ENCODE data around the gene TIGD1. TPM values are rescaled to one million over a fixed set of nuclear protein-coding genes. Genes with fewer than 3 reads are reported as not detected.

TIGD1 gene
- total RNA-seq, 1 experiment from 2014 or later = 9.8 TPM

- Histone ChIP-seq H3K4me3 (ENCODE audit: low read depth, low read length, poor library complexity, severe bottlenecking) (no peak overlapping the region), H3K36me3 (ENCODE audit: insufficient read depth, low read length, poor library complexity, severe bottlenecking) (no peaks in the 10 kb centered on the region), H3K4me1 (ENCODE audit: insufficient read depth, low read length, poor library complexity, severe bottlenecking) (no peaks in the 10 kb centered on the region), H3K27ac (ENCODE audit: low read depth, low read length, poor library complexity, severe bottlenecking) (no peak overlapping the region), H3K27me3 (replicated peaks; ENCODE audit: insufficient read depth, low read depth, low read length, poor library complexity) (no peaks in the 10 kb centered on the region), H3K9me3 (ENCODE audit: low read depth, low read length, poor library complexity, severe bottlenecking) (no peaks in the 10 kb centered on the region)
- intact Hi-C loops (cut with micrococcal nuclease; ENCODE audit: unreplicated experiment) = no loop called here
- CTCF ChIA-PET = no interaction called here
- TF ChIP-seq CTCF (conservative IDR thresholded peaks at IDR 0.05; ENCODE audit: low read depth, low read length) (no peak), EZH2 (IDR thresholded peaks at IDR 0.05; ENCODE audit: borderline replicate concordance, low read depth, low read length, poor library complexity, severe bottlenecking) (no peak)
- POLR2A ChIA-PET (ENCODE audit: low non-redundant PET) = no interaction called here
- BruUV-seq (replicated peaks) = no TSS peak
- no peak for DNase-seq (ENCODE audit: low spot score)
Observed at GRCh38 chr2:232588031-232588430, 37.7 kb upstream of the TIGD1 start.

- intact Hi-C loops (cut with micrococcal nuclease; ENCODE audit: unreplicated experiment) = no loop called here
- BruUV-seq (replicated peaks) = no TSS peak
- no peak for TF ChIP-seq EZH2 (IDR thresholded peaks at IDR 0.05; ENCODE audit: borderline replicate concordance, low read depth, low read length, poor library complexity, severe bottlenecking)
- no peak for TF ChIP-seq CTCF (conservative IDR thresholded peaks at IDR 0.05; ENCODE audit: low read depth, low read length)
- ChIA-PET POLR2A (ENCODE audit: low non-redundant PET) (no interaction called here), CTCF (no interaction called here)
- H3K9me3 ChIP-seq (ENCODE audit: low read depth, low read length, poor library complexity, severe bottlenecking) = no peaks in the 10 kb centered on the region
- H3K4me1 ChIP-seq (ENCODE audit: insufficient read depth, low read length, poor library complexity, severe bottlenecking) = no peaks in the 10 kb centered on the region
- no peak overlapping the region for H3K4me3 ChIP-seq (ENCODE audit: low read depth, low read length, poor library complexity, severe bottlenecking)
- H3K36me3 ChIP-seq (ENCODE audit: insufficient read depth, low read length, poor library complexity, severe bottlenecking) = no peaks in the 10 kb centered on the region
- H3K27me3 ChIP-seq (replicated peaks; ENCODE audit: insufficient read depth, low read depth, low read length, poor library complexity) = no peaks in the 10 kb centered on the region
- no peak for DNase-seq (ENCODE audit: low spot score)
- no peak overlapping the region for H3K27ac ChIP-seq (ENCODE audit: low read depth, low read length, poor library complexity, severe bottlenecking)
Observed at GRCh38 chr2:232587512-232587911, 37.2 kb upstream of the TIGD1 start.

- Histone ChIP-seq H3K4me1 (ENCODE audit: insufficient read depth, low read length, poor library complexity, severe bottlenecking) (no peaks in the 10 kb centered on the region), H3K4me3 (ENCODE audit: low read depth, low read length, poor library complexity, severe bottlenecking) (no peak overlapping the region), H3K27ac (ENCODE audit: low read depth, low read length, poor library complexity, severe bottlenecking) (no peak overlapping the region), H3K9me3 (ENCODE audit: low read depth, low read length, poor library complexity, severe bottlenecking) (no peaks in the 10 kb centered on the region), H3K36me3 (ENCODE audit: insufficient read depth, low read length, poor library complexity, severe bottlenecking) (no peaks in the 10 kb centered on the region), H3K27me3 (replicated peaks; ENCODE audit: insufficient read depth, low read depth, low read length, poor library complexity) (no peaks in the 10 kb centered on the region)
- no peak for DNase-seq (ENCODE audit: low spot score)
- BruUV-seq (replicated peaks) = no TSS peak
- no peak for TF ChIP-seq CTCF (conservative IDR thresholded peaks at IDR 0.05; ENCODE audit: low read depth, low read length)
- TF ChIP-seq EZH2 (IDR thresholded peaks at IDR 0.05; ENCODE audit: borderline replicate concordance, low read depth, low read length, poor library complexity, severe bottlenecking) = no peak
- intact Hi-C loops (cut with micrococcal nuclease; ENCODE audit: unreplicated experiment) = no loop called here
- ChIA-PET CTCF (no interaction called here), POLR2A (ENCODE audit: low non-redundant PET) (no interaction called here)
Observed at GRCh38 chr2:232586943-232587505, 36.7 kb upstream of the TIGD1 start.
